PC-3 (cell line): ENCODE data around the gene PPHLN1.

Experiments
- EZH2 ChIP-seq: fragments of 300-600 bp; sonication (generic); IDR thresholded peaks from one replicate; pipeline ENCODE4 v1.6.1; 2017; ENCODE audit warnings: antibody characterized with exemption, mild to moderate bottlenecking, low read length; ENCODE audit not compliant: unreplicated experiment
- EZH2phosphoT487 ChIP-seq: fragments of 300-600 bp; sonication (generic); IDR thresholded peaks from 2 replicates; pipeline ENCODE4 v1.6.1; 2018; ENCODE audit warnings: mild to moderate bottlenecking, antibody characterized with exemption, low read length, borderline replicate concordance
- TF ChIP-seq, protein P1 (sequence below): fragments of 300-600 bp; sonication (generic); conservative IDR thresholded peaks from 2 replicates; pipeline ENCODE4 v1.5.1; 2017; ENCODE audit warnings: antibody characterized with exemption, low read depth, mild to moderate bottlenecking, low read length

GRCh38 chr12:42365486-42365885 lies 39.5 kb downstream of the PPHLN1 start:
- TF ChIP-seq, protein P1, sequence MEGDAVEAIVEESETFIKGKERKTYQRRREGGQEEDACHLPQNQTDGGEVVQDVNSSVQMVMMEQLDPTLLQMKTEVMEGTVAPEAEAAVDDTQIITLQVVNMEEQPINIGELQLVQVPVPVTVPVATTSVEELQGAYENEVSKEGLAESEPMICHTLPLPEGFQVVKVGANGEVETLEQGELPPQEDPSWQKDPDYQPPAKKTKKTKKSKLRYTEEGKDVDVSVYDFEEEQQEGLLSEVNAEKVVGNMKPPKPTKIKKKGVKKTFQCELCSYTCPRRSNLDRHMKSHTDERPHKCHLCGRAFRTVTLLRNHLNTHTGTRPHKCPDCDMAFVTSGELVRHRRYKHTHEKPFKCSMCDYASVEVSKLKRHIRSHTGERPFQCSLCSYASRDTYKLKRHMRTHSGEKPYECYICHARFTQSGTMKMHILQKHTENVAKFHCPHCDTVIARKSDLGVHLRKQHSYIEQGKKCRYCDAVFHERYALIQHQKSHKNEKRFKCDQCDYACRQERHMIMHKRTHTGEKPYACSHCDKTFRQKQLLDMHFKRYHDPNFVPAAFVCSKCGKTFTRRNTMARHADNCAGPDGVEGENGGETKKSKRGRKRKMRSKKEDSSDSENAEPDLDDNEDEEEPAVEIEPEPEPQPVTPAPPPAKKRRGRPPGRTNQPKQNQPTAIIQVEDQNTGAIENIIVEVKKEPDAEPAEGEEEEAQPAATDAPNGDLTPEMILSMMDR = no peak
- TF ChIP-seq EZH2phosphoT487 (no peak), EZH2 (no peak)
